Mesenchymal stem cell (in vitro differentiated cells and primary cell): Measurements from ENCODE around the gene WWOX.

ENCODE experiments used
- DNase-seq: peaks from one replicate; pipeline ENCODE4 v3.0.0-alpha.2; 2013
- H2AFZ ChIP-seq: one replicate; pipeline ENCODE4 v1.6.1; 2013; ENCODE audit warnings: low read depth, mild to moderate bottlenecking, control low read depth, inconsistent platforms, low read length, moderate library complexity
- H2AK5ac ChIP-seq: 2 replicates; pipeline ENCODE4 v1.6.1; 2013; ENCODE audit warnings: low read length, moderate library complexity, mild to moderate bottlenecking, inconsistent platforms; ENCODE audit not compliant: severe bottlenecking
- H2BK120ac ChIP-seq: one replicate; pipeline ENCODE4 v1.6.1; 2013; ENCODE audit warnings: low read depth, mild to moderate bottlenecking, inconsistent platforms, low read length, moderate library complexity
- H2BK12ac ChIP-seq, 2 experiments: one replicate each; pipeline ENCODE4 v1.6.1; 2013; ENCODE audit warnings: inconsistent platforms in 2 of 2, low read length in 2 of 2, mild to moderate bottlenecking in 2 of 2, moderate library complexity in 2 of 2, control low read depth in 1 of 2
- H2BK15ac ChIP-seq: one replicate; pipeline ENCODE4 v1.6.1; 2013; ENCODE audit warnings: mild to moderate bottlenecking, low read depth, inconsistent platforms; ENCODE audit not compliant: poor library complexity, severe bottlenecking
- H2BK5ac ChIP-seq: 2 replicates; pipeline ENCODE4 v1.6.1; 2013; ENCODE audit warnings: low read depth, mild to moderate bottlenecking, low read length, control low read depth, inconsistent platforms; ENCODE audit not compliant: poor library complexity, severe bottlenecking
- H3K14ac ChIP-seq, 2 experiments: one replicate each; pipeline ENCODE4 v1.6.1; 2013; ENCODE audit warnings: inconsistent platforms in 2 of 2, low read length in 2 of 2, control low read depth in 1 of 2, mild to moderate bottlenecking in 1 of 2, moderate library complexity in 1 of 2
- H3K18ac ChIP-seq, 2 experiments: one replicate each; pipeline ENCODE4 v1.6.1; 2013; ENCODE audit warnings: inconsistent platforms in 2 of 2, low read length in 2 of 2, control low read depth in 1 of 2, low read depth in 1 of 2, mild to moderate bottlenecking in 1 of 2
- H3K23ac ChIP-seq, 2 experiments: one replicate each; pipeline ENCODE4 v1.6.1; 2013; ENCODE audit warnings: inconsistent platforms in 2 of 2, low read length in 2 of 2, mild to moderate bottlenecking in 2 of 2, moderate library complexity in 2 of 2, control low read depth in 1 of 2
- H3K27ac ChIP-seq: 2 replicates; pipeline ENCODE4 v1.5.1; 2013; ENCODE audit warnings: mild to moderate bottlenecking, moderate library complexity, low read length, control low read depth, inconsistent platforms; ENCODE audit not compliant: poor library complexity, severe bottlenecking
- H3K27me3 ChIP-seq, 2 experiments: 2 replicates each; pipeline versions ENCODE4 v1.6.1 to v1.7.0; 2013; ENCODE audit warnings: low read length in 2 of 2, mild to moderate bottlenecking in 2 of 2, moderate library complexity in 2 of 2, control low read depth in 1 of 2, inconsistent platforms in 1 of 2; ENCODE audit not compliant: control insufficient read depth in 1 of 2, insufficient read depth in 1 of 2
- H3K36me3 ChIP-seq, 2 experiments: 2 replicates each; pipeline versions ENCODE4 v1.6.1 to v1.7.0; 2013; ENCODE audit warnings: low read length in 2 of 2, control low read depth in 1 of 2, inconsistent platforms in 1 of 2, low read depth in 1 of 2, mild to moderate bottlenecking in 1 of 2; ENCODE audit not compliant: insufficient read depth in 2 of 2, control insufficient read depth in 1 of 2
- H3K4ac ChIP-seq, 2 experiments: one replicate each; pipeline ENCODE4 v1.6.1; 2013; ENCODE audit warnings: inconsistent platforms in 2 of 2, low read length in 2 of 2, mild to moderate bottlenecking in 2 of 2, moderate library complexity in 2 of 2, control low read depth in 1 of 2, low read depth in 1 of 2
- H3K4me1 ChIP-seq: 2 replicates; pipeline ENCODE4 v1.6.1; 2013; ENCODE audit warnings: low read depth, low read length, control low read depth; ENCODE audit not compliant: control insufficient read depth, insufficient read depth
- H3K4me2 ChIP-seq: 2 replicates; pipeline ENCODE4 v1.6.1; 2013; ENCODE audit warnings: low read length, mild to moderate bottlenecking, inconsistent platforms; ENCODE audit not compliant: poor library complexity, severe bottlenecking
- H3K4me3 ChIP-seq, 2 experiments: 2 replicates each; pipeline versions ENCODE4 v1.5.1 to v1.7.0; 2013; ENCODE audit warnings: low read length in 2 of 2, mild to moderate bottlenecking in 2 of 2, control low read depth in 1 of 2, low read depth in 1 of 2; ENCODE audit not compliant: insufficient read depth in 1 of 2
- H3K79me1 ChIP-seq: replicated peaks from 2 replicates; pipeline ENCODE4 v1.6.1; 2013; ENCODE audit warnings: mild to moderate bottlenecking, control low read depth, low read length, inconsistent platforms; ENCODE audit not compliant: poor library complexity, severe bottlenecking
- H3K9ac ChIP-seq: 2 replicates; pipeline ENCODE4 v1.7.0; 2013; ENCODE audit warnings: mild to moderate bottlenecking, low read length, moderate library complexity
- H3K9me3 ChIP-seq: 2 replicates; pipeline ENCODE4 v1.7.0; 2013; ENCODE audit warnings: mild to moderate bottlenecking, low read length; ENCODE audit not compliant: control insufficient read depth
- H4K8ac ChIP-seq: one replicate; pipeline ENCODE4 v1.6.1; 2013; ENCODE audit warnings: inconsistent platforms, mild to moderate bottlenecking, low read length, moderate library complexity
- H4K91ac ChIP-seq: one replicate; pipeline ENCODE4 v1.6.1; 2013; ENCODE audit warnings: mild to moderate bottlenecking, low read length, inconsistent platforms
- WGBS: methylation state at CpG from one replicate; pipeline ENCODE4 v1.1.7; 2013; ENCODE audit warnings: mixed read lengths; 5-methylcytosine and 5-hydroxymethylcytosine counted together

The WWOX gene

GRCh38 chr16:78562111-78562510, 462.7 kb downstream of the WWOX start:
- WGBS = 65% methylated on average over 6 of the region's 6 CpGs
- H3K27ac ChIP-seq = peak overlapping the region; percentile 15

GRCh38 chr16:78562650-78563049, 463.2 kb downstream of the WWOX start:
- H3K27ac ChIP-seq = peak overlapping the region; percentile 15
- H3K14ac ChIP-seq = peak overlapping the region in 1 of 2 experiments; percentile 20

More at GRCh38 chr16:78562111-78562510, 462.7 kb downstream of the WWOX start:
- H2BK120ac ChIP-seq = no peak overlapping the region
- H2BK5ac ChIP-seq = no peak overlapping the region
- no peak overlapping the region for H4K8ac ChIP-seq
- DNase-seq = peak; percentile 54
- no peaks in the 10 kb centered on the region for H3K27me3 ChIP-seq
- H3K18ac ChIP-seq = no peak overlapping the region
- H3K79me1 ChIP-seq = no peaks in the 10 kb centered on the region
- H3K4me1 ChIP-seq = peaks cover 10% of the 10 kb centered on the region
- H3K4me2 ChIP-seq = no peak overlapping the region
- H3K4me3 ChIP-seq = no peak overlapping the region
- no peaks in the 10 kb centered on the region for H3K36me3 ChIP-seq
- H3K23ac ChIP-seq = no peak overlapping the region
- peak overlapping the region in 1 of 2 experiments; percentile 20 for H3K14ac ChIP-seq
- H3K4ac ChIP-seq = no peak overlapping the region
- no peak overlapping the region for H4K91ac ChIP-seq
- peak overlapping the region in 1 of 2 experiments; percentile 74 for H2BK12ac ChIP-seq
- H2AFZ ChIP-seq = peak overlapping the region; percentile 8
- no peak overlapping the region for H3K9ac ChIP-seq
- H2BK15ac ChIP-seq = no peak overlapping the region
- H3K9me3 ChIP-seq = no peaks in the 10 kb centered on the region
- H2AK5ac ChIP-seq = no peak overlapping the region

GRCh38 chr16:78563905-78564304, 464.5 kb downstream of the WWOX start:
- Histone ChIP-seq H3K14ac (no peak overlapping the region), H4K8ac (peak overlapping the region; percentile 7), H3K4me3 (no peak overlapping the region), H3K18ac (peak overlapping the region in 1 of 2 experiments; percentile 18), H2BK120ac (no peak overlapping the region), H2BK5ac (no peak overlapping the region), H2BK15ac (no peak overlapping the region), H3K9ac (no peak overlapping the region), H2AK5ac (peak overlapping the region; percentile 11), H2BK12ac (peak overlapping the region in 1 of 2 experiments; percentile 80), H3K79me1 (no peaks in the 10 kb centered on the region), H3K36me3 (no peaks in the 10 kb centered on the region), H3K23ac (no peak overlapping the region), H3K27ac (no peak overlapping the region), H3K9me3 (no peaks in the 10 kb centered on the region), H3K4ac (no peak overlapping the region), H3K27me3 (no peaks in the 10 kb centered on the region), H4K91ac (peak overlapping the region; percentile 40), H3K4me1 (peaks cover 10% of the 10 kb centered on the region), H3K4me2 (no peak overlapping the region), H2AFZ (no peak overlapping the region)
- WGBS = 83% methylated on average over 7 of the region's 7 CpGs
- DNase-seq = peak; percentile 13

More at GRCh38 chr16:78562650-78563049, 463.2 kb downstream of the WWOX start:
- no peak overlapping the region for H2BK5ac ChIP-seq
- H3K4me1 ChIP-seq = peaks cover 10% of the 10 kb centered on the region
- H3K4me3 ChIP-seq = no peak overlapping the region
- H3K4ac ChIP-seq = no peak overlapping the region
- H3K18ac ChIP-seq = peak overlapping the region in 1 of 2 experiments; percentile 31
- H2BK15ac ChIP-seq = no peak overlapping the region
- peak overlapping the region; percentile 86 for H2AK5ac ChIP-seq
- 77% methylated on average over 7 of the region's 8 CpGs for WGBS
- no peak overlapping the region for H4K91ac ChIP-seq
- no peak overlapping the region for H4K8ac ChIP-seq
- no peak overlapping the region for H2BK120ac ChIP-seq
- DNase-seq = no peak
- H3K23ac ChIP-seq = no peak overlapping the region
- no peak overlapping the region for H3K4me2 ChIP-seq
- peak overlapping the region; percentile 8 for H2AFZ ChIP-seq
- H3K27me3 ChIP-seq = no peaks in the 10 kb centered on the region
- H3K9ac ChIP-seq = no peak overlapping the region
- H3K36me3 ChIP-seq = no peaks in the 10 kb centered on the region
- no peaks in the 10 kb centered on the region for H3K9me3 ChIP-seq
- H2BK12ac ChIP-seq = peak overlapping the region in 1 of 2 experiments; percentile 74
- no peaks in the 10 kb centered on the region for H3K79me1 ChIP-seq

- no peak overlapping the region for H2BK5ac ChIP-seq
- H3K79me1 ChIP-seq = no peaks in the 10 kb centered on the region
- no peak overlapping the region for H3K4me3 ChIP-seq
- peaks cover 10% of the 10 kb centered on the region for H3K4me1 ChIP-seq
- H3K4ac ChIP-seq = no peak overlapping the region
- no peaks in the 10 kb centered on the region for H3K27me3 ChIP-seq
- H2BK15ac ChIP-seq = no peak overlapping the region
- no peak for DNase-seq
- H3K23ac ChIP-seq = no peak overlapping the region
- no peak overlapping the region for H3K27ac ChIP-seq
- H3K4me2 ChIP-seq = no peak overlapping the region
- H3K18ac ChIP-seq = no peak overlapping the region
- H2AFZ ChIP-seq = no peak overlapping the region
- H2BK120ac ChIP-seq = no peak overlapping the region
- H2AK5ac ChIP-seq = no peak overlapping the region
- H3K14ac ChIP-seq = peak overlapping the region in 1 of 2 experiments; percentile 45
- 100% methylated on average over 3 of the region's 5 CpGs for WGBS
- H4K91ac ChIP-seq = no peak overlapping the region
- no peak overlapping the region for H4K8ac ChIP-seq
- no peak overlapping the region for H3K9ac ChIP-seq
- no peaks in the 10 kb centered on the region for H3K36me3 ChIP-seq
- peak overlapping the region in 1 of 2 experiments; percentile 49 for H2BK12ac ChIP-seq
- no peaks in the 10 kb centered on the region for H3K9me3 ChIP-seq
Observed at GRCh38 chr16:78566397-78567073, 467.1 kb downstream of the WWOX start.
